Left lung (tissue), 10 donors: ENCODE results near the gene HNRNPLL. TPM values are rescaled to one million over a fixed set of nuclear protein-coding genes. Genes with fewer than 3 reads are reported as not detected.
"Not testable (repeated sequence)": the region's sequence is repeated elsewhere in the genome, so short reads cannot be mapped to it uniquely, and the experiment has no call there.

ENCODE experiments used
- ATAC-seq: fragments of 200-7000 bp; cut with Tn5 transposase; one replicate; pipeline ENCODE4 v1.9.1; 2020; ENCODE audit warnings: moderate library complexity
- DNase-seq, 4 donors: peaks; one replicate each; pipeline ENCODE4 v3.0.0-alpha.2; 2013 to 2020
- H3K27ac ChIP-seq, 2 donors: fragments of 200-600 bp; sonication (generic) in 1 of 2; one replicate each; pipeline versions ENCODE4 v1.5.0 to v1.8.0; 2020 to 2021
- H3K27me3 ChIP-seq, 2 donors: fragments of 200-600 bp; sonication (generic) in 1 of 2; one replicate each; pipeline versions ENCODE4 v1.5.0 to v1.8.0; 2020 to 2021
- H3K36me3 ChIP-seq, 2 donors: fragments of 200-600 bp; sonication (generic) in 1 of 2; one replicate each; pipeline versions ENCODE4 v1.5.0 to v1.8.0; 2020 to 2021
- H3K4me1 ChIP-seq, 2 donors: fragments of 200-600 bp; one replicate each; pipeline ENCODE4 v1.8.0; 2021
- H3K4me3 ChIP-seq, 2 donors: fragments of 200-600 bp; sonication (generic) in 1 of 2; one replicate each; pipeline versions ENCODE4 v1.5.0 to v1.8.0; 2020 to 2021; ENCODE audit warnings: mild to moderate bottlenecking in 1 of 2
- H3K9me3 ChIP-seq, 2 donors: fragments of 200-600 bp; sonication (generic) in 1 of 2; one replicate each; pipeline versions ENCODE4 v1.5.0 to v1.8.0; 2020 to 2021
- intact Hi-C, 2 donors: fragments of 100-400 bp; cut with DNase I; formaldehyde crosslinking; loops; one replicate each; pipeline versions ENCODE4 v1.11.2 to v1.14.2; 2022
- polyA plus RNA-seq, 6 donors: library from polyadenylated mRNA; unstranded; fragments of 120-200 nt; gene quantifications; one replicate each; pipeline ENCODE4 v1.2.1, GENCODE V29; 2013; ENCODE audit not compliant: insufficient read length in 6 of 6
- total RNA-seq, 2 donors: library from RNA; stranded (reverse); fragmentation: NEBNext Ultra II Directional; extraction: Animal tissue kit (Norgen Biotek cat#: 25700); gene quantifications; one replicate each; pipeline ENCODE4 v1.2.1, GENCODE V29; 2021
- TF ChIP-seq, protein P1 (sequence below), 2 donors: fragments of 200-600 bp; sonication (generic) in 1 of 2; IDR thresholded peaks; one replicate each; pipeline versions ENCODE4 v1.5.0 to v1.8.0; 2021; ENCODE audit warnings: antibody characterized with exemption in 2 of 2
- donor health status: DM: no; HTN: yes; CAD: no.
- donor health status: DM: no; HTN: no; CAD: no.

HNRNPLL gene
- total and polyA plus RNA-seq, 8 donors, result 44.2 to 102 (median 75.4) TPM

DNA sequence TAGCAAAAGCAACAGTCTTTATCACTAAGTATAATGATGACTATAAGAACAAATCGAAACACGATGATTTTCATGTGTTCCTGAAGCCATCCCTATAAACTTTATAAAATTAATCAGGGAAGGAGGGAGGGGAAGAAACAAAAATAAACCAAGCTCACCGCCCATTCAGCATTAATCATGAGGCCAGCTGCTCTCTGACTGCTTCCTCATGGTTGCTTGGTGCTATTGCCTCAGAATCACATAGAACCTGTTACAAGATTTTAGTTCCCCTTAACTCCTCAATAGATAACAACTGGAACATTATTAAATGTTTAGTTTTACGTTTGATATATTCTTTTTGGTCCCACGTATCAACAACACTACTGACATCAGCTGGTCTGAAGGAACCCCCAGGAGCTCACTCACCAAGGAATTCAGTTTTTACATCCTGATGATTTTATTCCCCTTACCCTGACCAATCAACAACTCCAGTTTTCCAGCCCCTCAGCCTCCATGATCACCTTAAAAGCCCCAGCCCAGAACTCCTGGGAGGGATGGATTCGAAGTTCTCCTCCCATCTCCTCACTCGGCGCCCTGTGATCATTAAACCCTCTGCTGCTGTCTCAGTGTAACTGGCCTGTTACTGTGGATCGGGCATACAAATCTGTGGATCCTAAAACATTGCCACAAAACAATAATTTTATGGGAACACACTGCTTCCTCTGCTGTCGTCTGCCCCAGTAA lies 10.6 kb upstream of the HNRNPLL start:
- H3K27ac ChIP-seq, result peak overlapping the region in 1 of 2 donors; percentile 60
- no peak for DNase-seq
- intact Hi-C loops, result no loop called here
- H3K27me3 ChIP-seq, result no peaks in the 10 kb centered on the region
- no peak overlapping the region for H3K4me3 ChIP-seq
- ATAC-seq, result peak; percentile 60
- peaks cover 0 to 30% of the 10 kb centered on the region in 2 donors for H3K4me1 ChIP-seq
- no peaks in the 10 kb centered on the region for H3K9me3 ChIP-seq
- H3K36me3 ChIP-seq, result no peaks in the 10 kb centered on the region
- TF ChIP-seq, protein P1, sequence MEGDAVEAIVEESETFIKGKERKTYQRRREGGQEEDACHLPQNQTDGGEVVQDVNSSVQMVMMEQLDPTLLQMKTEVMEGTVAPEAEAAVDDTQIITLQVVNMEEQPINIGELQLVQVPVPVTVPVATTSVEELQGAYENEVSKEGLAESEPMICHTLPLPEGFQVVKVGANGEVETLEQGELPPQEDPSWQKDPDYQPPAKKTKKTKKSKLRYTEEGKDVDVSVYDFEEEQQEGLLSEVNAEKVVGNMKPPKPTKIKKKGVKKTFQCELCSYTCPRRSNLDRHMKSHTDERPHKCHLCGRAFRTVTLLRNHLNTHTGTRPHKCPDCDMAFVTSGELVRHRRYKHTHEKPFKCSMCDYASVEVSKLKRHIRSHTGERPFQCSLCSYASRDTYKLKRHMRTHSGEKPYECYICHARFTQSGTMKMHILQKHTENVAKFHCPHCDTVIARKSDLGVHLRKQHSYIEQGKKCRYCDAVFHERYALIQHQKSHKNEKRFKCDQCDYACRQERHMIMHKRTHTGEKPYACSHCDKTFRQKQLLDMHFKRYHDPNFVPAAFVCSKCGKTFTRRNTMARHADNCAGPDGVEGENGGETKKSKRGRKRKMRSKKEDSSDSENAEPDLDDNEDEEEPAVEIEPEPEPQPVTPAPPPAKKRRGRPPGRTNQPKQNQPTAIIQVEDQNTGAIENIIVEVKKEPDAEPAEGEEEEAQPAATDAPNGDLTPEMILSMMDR (IDR thresholded peaks at IDR 0.05), result no peak

DNA sequence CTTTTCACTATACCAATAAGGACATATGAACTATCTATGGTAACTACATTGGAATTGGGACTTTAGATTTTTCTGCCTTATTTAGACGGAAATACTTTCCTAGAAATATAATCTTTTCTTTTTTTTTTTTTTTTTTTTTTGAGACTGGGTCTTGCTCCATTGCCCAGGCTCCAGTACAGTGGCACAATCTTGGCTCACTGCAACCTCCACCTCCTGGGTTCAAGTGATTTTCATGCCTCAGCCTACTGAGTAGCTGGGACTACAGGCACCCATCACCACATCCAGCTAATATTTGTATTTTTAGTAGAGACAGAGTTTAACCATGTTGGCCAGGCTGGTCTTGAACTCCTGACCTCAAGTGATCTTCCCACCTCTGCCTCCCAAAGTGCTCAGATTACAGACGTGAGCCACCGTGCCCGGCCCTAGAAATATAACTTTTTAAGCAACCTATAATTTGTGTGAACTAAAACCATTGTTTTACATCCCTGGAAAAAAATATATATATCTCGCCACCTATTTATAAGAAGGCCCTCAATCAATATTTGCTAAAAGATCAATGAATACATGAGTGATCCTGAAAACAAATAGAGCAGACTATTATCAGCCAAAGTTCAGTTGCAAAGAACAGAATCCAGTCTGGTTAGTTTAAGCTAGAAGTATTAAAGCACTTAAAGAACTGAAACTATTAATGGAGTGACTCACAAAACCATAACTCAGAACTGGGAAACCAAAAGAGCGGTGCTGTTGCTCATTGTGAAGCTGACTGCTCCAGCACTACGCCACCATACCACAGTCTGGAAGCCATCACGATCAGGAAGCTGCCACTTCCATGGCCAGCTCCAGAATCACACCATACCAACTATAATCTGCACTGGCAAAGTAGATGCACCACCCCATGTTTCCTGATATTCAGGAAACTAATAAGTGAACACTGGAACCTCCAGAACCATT lies 8.4 kb upstream of the HNRNPLL start:
- H3K36me3 ChIP-seq, result no peaks in the 10 kb centered on the region
- peak; percentile 68 for ATAC-seq
- H3K4me1 ChIP-seq, result peaks cover 0 to 30% of the 10 kb centered on the region in 2 donors
- H3K27me3 ChIP-seq, result no peaks in the 10 kb centered on the region
- no peak for DNase-seq
- H3K27ac ChIP-seq, result no peak overlapping the region
- TF ChIP-seq, protein P1 (IDR thresholded peaks at IDR 0.05), result no peak
- H3K9me3 ChIP-seq, result no peaks in the 10 kb centered on the region
- intact Hi-C loops, result no loop called here
- no peak overlapping the region for H3K4me3 ChIP-seq

DNA sequence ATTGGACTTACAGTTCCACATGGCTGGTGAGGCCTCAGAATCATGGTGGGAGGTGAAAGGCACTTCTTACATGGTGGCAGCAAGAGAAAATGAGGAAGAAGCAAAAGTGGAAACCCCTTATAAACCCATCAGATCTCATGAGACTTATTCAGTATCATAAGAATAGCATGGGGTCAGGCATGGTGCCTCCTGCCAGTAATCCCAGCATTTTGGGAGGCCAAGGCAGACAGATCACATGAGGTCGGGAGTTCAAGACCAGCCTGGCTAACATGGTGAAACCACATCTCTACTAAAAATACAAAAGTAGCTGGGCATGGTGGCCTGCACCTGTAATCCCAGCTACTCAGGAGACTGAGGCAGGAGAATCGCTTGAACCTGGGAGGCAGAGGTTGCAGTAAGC lies 6.5 kb upstream of the HNRNPLL start:
- not testable (repeated sequence) for H3K9me3 ChIP-seq, H3K36me3 ChIP-seq, H3K27me3 ChIP-seq, DNase-seq, H3K27ac ChIP-seq, H3K4me3 ChIP-seq, ATAC-seq
- peaks cover 0 to 24% of the 10 kb centered on the region in 2 donors for H3K4me1 ChIP-seq
- intact Hi-C loops, result loop anchor here in 1 of 2 donors (10.0 kb wide), 1 partner anchor 56 kb away; the partner anchor contains the start of gene GALM

DNA sequence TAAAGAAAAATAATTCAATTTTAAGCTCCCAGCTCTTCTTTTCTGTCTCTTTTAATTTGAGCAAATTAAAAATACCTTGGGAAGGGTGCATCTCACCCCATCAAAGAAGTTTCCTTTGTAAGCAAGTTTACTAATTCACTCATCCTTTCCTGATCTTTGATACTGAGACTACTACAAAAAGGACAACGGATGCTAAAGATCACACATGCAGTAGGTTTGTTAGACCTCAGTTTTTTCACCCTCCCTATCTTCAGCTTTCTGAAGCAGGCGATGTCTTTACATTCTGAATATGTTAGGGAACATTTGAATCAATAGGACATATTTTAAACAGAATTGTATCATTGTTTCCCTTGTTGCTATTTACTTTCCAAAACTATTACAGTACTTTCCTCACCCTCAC lies 6.0 kb upstream of the HNRNPLL start:
- TF ChIP-seq, protein P1 (IDR thresholded peaks at IDR 0.05), result no peak
- Histone ChIP-seq H3K27me3 (no peaks in the 10 kb centered on the region), H3K4me3 (no peak overlapping the region), H3K4me1 (peaks cover 0 to 25% of the 10 kb centered on the region in 2 donors), H3K9me3 (no peaks in the 10 kb centered on the region), H3K27ac (no peak overlapping the region), H3K36me3 (no peaks in the 10 kb centered on the region)
- DNase-seq (no peak), ATAC-seq (no peak)
- intact Hi-C loops, result loop anchor here in 1 of 2 donors (10.0 kb wide), 1 partner anchor 56 kb away; the partner anchor contains the start of gene GALM

DNA sequence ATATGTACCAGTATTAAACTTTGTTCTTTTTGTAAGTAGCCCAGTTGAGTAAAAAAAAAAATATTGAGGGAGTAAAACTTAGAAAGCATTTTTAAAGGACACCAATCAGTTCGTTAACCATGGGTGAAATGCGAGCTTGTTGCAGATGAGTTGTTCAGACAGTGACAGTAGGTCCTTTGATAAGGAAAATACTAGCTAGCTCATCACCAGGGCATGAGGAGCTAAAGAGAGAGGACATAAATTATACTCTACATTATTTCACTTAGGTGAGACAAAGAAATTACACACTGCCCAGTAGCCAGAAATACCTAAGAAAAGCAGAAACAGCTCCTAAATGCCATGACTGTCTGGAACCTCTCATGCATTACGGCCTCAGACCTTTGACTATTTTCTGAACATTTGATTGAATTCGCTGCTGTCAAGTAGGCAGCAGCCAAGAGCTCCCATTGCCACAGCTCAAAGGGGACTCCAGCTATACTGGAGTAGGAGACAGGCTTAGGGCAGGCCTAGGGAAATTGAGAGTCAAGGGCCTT lies 2.6 kb upstream of the HNRNPLL start:
- no peaks in the 10 kb centered on the region for H3K36me3 ChIP-seq
- H3K27ac ChIP-seq, result no peak overlapping the region
- H3K9me3 ChIP-seq, result no peaks in the 10 kb centered on the region
- TF ChIP-seq, protein P1 (IDR thresholded peaks at IDR 0.05), result no peak
- no peak for DNase-seq
- no peaks in the 10 kb centered on the region for H3K27me3 ChIP-seq
- ATAC-seq, result no peak
- peaks cover 6 to 22% of the 10 kb centered on the region in 2 donors for H3K4me1 ChIP-seq
- H3K4me3 ChIP-seq, result no peak overlapping the region
- intact Hi-C loops, result loop anchor here in 1 of 2 donors (10.0 kb wide), 1 partner anchor 59 kb away; the partner anchor contains the start of gene GALM
